ENCODE data around the gene DPP9. TPM values are rescaled to one million over a fixed set of nuclear protein-coding genes. Genes with fewer than 3 reads are reported as not detected.

The DPP9 gene
- total RNA-seq, 2 donors from 2014 or later, result 52.3 to 90.9 TPM

- Mint-ChIP-seq H3K9me3 (no peaks in the 10 kb centered on the region), H3K27me3 (no peaks in the 10 kb centered on the region), H3K36me3 (ENCODE audit: low read depth) (peaks cover 57% of the 10 kb centered on the region), H3K4me3 (no peak overlapping the region), H3K27ac (peak overlapping the region; percentile 72), H3K4me1 (no peaks in the 10 kb centered on the region)
- peak; percentile 26 for ATAC-seq (replicated peaks)
These were observed 14.0 kb downstream of the DPP9 start for GRCh38 chr19:4709440-4710280.

- no peak for ATAC-seq (replicated peaks)
- Mint-ChIP-seq H3K27ac (peak overlapping the region; percentile 34), H3K4me3 (no peak overlapping the region), H3K4me1 (no peaks in the 10 kb centered on the region), H3K27me3 (no peaks in the 10 kb centered on the region), H3K36me3 (ENCODE audit: low read depth) (peaks cover 54% of the 10 kb centered on the region), H3K9me3 (no peaks in the 10 kb centered on the region)
These were observed 15.5 kb downstream of the DPP9 start for GRCh38 chr19:4707956-4708650.

- Mint-ChIP-seq H3K9me3 (no peaks in the 10 kb centered on the region), H3K27ac (no peak overlapping the region), H3K36me3 (ENCODE audit: low read depth) (peaks cover 54% of the 10 kb centered on the region), H3K4me3 (no peak overlapping the region), H3K4me1 (no peaks in the 10 kb centered on the region), H3K27me3 (no peaks in the 10 kb centered on the region)
- ATAC-seq (replicated peaks), result no peak
These were observed 16.3 kb downstream of the DPP9 start for GRCh38 chr19:4707322-4707721.

- no peaks in the 10 kb centered on the region for H3K4me1 Mint-ChIP-seq
- peaks cover 53% of the 10 kb centered on the region for H3K36me3 Mint-ChIP-seq (ENCODE audit: low read depth)
- H3K4me3 Mint-ChIP-seq, result no peak overlapping the region
- H3K27me3 Mint-ChIP-seq, result no peaks in the 10 kb centered on the region
- no peaks in the 10 kb centered on the region for H3K9me3 Mint-ChIP-seq
- ATAC-seq (replicated peaks), result no peak
- H3K27ac Mint-ChIP-seq, result no peak overlapping the region
These were observed 18.1 kb downstream of the DPP9 start for GRCh38 chr19:4705413-4706131.

- no peaks in the 10 kb centered on the region for H3K27me3 Mint-ChIP-seq
- H3K27ac Mint-ChIP-seq, result no peak overlapping the region
- no peak overlapping the region for H3K4me3 Mint-ChIP-seq
- H3K36me3 Mint-ChIP-seq (ENCODE audit: low read depth), result peaks cover 62% of the 10 kb centered on the region
- no peaks in the 10 kb centered on the region for H3K4me1 Mint-ChIP-seq
- no peaks in the 10 kb centered on the region for H3K9me3 Mint-ChIP-seq
- no peak for ATAC-seq (replicated peaks)
These were observed 19.3 kb downstream of the DPP9 start for GRCh38 chr19:4704317-4704673.

- Mint-ChIP-seq H3K36me3 (ENCODE audit: low read depth) (peaks cover 60% of the 10 kb centered on the region), H3K4me1 (no peaks in the 10 kb centered on the region), H3K27ac (no peak overlapping the region), H3K27me3 (no peaks in the 10 kb centered on the region), H3K9me3 (no peaks in the 10 kb centered on the region), H3K4me3 (no peak overlapping the region)
- no peak for ATAC-seq (replicated peaks)
These were observed 19.8 kb downstream of the DPP9 start for GRCh38 chr19:4703671-4704316.

- H3K27me3 Mint-ChIP-seq, result no peaks in the 10 kb centered on the region
- no peaks in the 10 kb centered on the region for H3K4me1 Mint-ChIP-seq
- H3K36me3 Mint-ChIP-seq (ENCODE audit: low read depth), result peaks cover 64% of the 10 kb centered on the region
- no peak overlapping the region for H3K27ac Mint-ChIP-seq
- H3K9me3 Mint-ChIP-seq, result no peaks in the 10 kb centered on the region
- no peak overlapping the region for H3K4me3 Mint-ChIP-seq
- no peak for ATAC-seq (replicated peaks)
These were observed 20.9 kb downstream of the DPP9 start for GRCh38 chr19:4702764-4703163.

- H3K27ac Mint-ChIP-seq, result no peak overlapping the region
- H3K4me3 Mint-ChIP-seq, result no peak overlapping the region
- H3K9me3 Mint-ChIP-seq, result no peaks in the 10 kb centered on the region
- ATAC-seq (replicated peaks), result no peak
- H3K36me3 Mint-ChIP-seq (ENCODE audit: low read depth), result peaks cover 76% of the 10 kb centered on the region
- H3K27me3 Mint-ChIP-seq, result no peaks in the 10 kb centered on the region
- H3K4me1 Mint-ChIP-seq, result no peaks in the 10 kb centered on the region
These were observed 22.1 kb downstream of the DPP9 start for GRCh38 chr19:4701557-4701956.

- H3K4me3 Mint-ChIP-seq, result no peak overlapping the region
- no peaks in the 10 kb centered on the region for H3K27me3 Mint-ChIP-seq
- peaks cover 84% of the 10 kb centered on the region for H3K36me3 Mint-ChIP-seq (ENCODE audit: low read depth)
These were observed 23.0 kb downstream of the DPP9 start for GRCh38 chr19:4700693-4700970.

GRCh38 chr19:4699826-4700692 lies 23.6 kb downstream of the DPP9 start:
- no peaks in the 10 kb centered on the region for H3K4me1 Mint-ChIP-seq
- H3K4me3 Mint-ChIP-seq, result no peak overlapping the region
- H3K27ac Mint-ChIP-seq, result no peak overlapping the region
- no peaks in the 10 kb centered on the region for H3K9me3 Mint-ChIP-seq
- no peaks in the 10 kb centered on the region for H3K27me3 Mint-ChIP-seq
- no peak for ATAC-seq (replicated peaks)
- H3K36me3 Mint-ChIP-seq (ENCODE audit: low read depth), result peaks cover 90% of the 10 kb centered on the region

More at GRCh38 chr19:4700693-4700970, 23.0 kb downstream of the DPP9 start:
- Mint-ChIP-seq H3K27ac (no peak overlapping the region), H3K4me1 (no peaks in the 10 kb centered on the region), H3K9me3 (no peaks in the 10 kb centered on the region)
- ATAC-seq (replicated peaks), result no peak

- no peak overlapping the region for H3K27ac Mint-ChIP-seq
- H3K4me3 Mint-ChIP-seq, result no peak overlapping the region
- H3K4me1 Mint-ChIP-seq, result no peaks in the 10 kb centered on the region
- ATAC-seq (replicated peaks), result no peak
- no peaks in the 10 kb centered on the region for H3K27me3 Mint-ChIP-seq
- no peaks in the 10 kb centered on the region for H3K9me3 Mint-ChIP-seq
- peaks cover 93% of the 10 kb centered on the region for H3K36me3 Mint-ChIP-seq (ENCODE audit: low read depth)
These were observed 26.3 kb downstream of the DPP9 start for GRCh38 chr19:4697304-4697703.

GRCh38 chr19:4695224-4695731 lies 28.4 kb downstream of the DPP9 start:
- H3K27ac Mint-ChIP-seq, result no peak overlapping the region
- H3K4me1 Mint-ChIP-seq, result no peaks in the 10 kb centered on the region
- no peak for ATAC-seq (replicated peaks)
- H3K27me3 Mint-ChIP-seq, result no peaks in the 10 kb centered on the region
- peaks cover 91% of the 10 kb centered on the region for H3K36me3 Mint-ChIP-seq (ENCODE audit: low read depth)
- H3K9me3 Mint-ChIP-seq, result no peaks in the 10 kb centered on the region
- no peak overlapping the region for H3K4me3 Mint-ChIP-seq

GRCh38 chr19:4694211-4694987 lies 29.2 kb downstream of the DPP9 start:
- Mint-ChIP-seq H3K9me3 (no peaks in the 10 kb centered on the region), H3K4me1 (no peaks in the 10 kb centered on the region), H3K27me3 (no peaks in the 10 kb centered on the region), H3K36me3 (ENCODE audit: low read depth) (peaks cover 90% of the 10 kb centered on the region), H3K27ac (no peak overlapping the region), H3K4me3 (no peak overlapping the region)
- ATAC-seq (replicated peaks), result no peak
